Panc1 (cell line): ENCODE data around the gene TMEM45A. TPM values are rescaled to one million over a fixed set of nuclear protein-coding genes. Genes with fewer than 3 reads are reported as not detected.

ENCODE experiments used
- ATAC-seq: fragments of 200-7000 bp; cut with Tn5 transposase; 2 replicates; pipeline ENCODE4 v1.9.1; 2020; ENCODE audit warnings: mild to moderate bottlenecking, moderate library complexity
- BruUV-seq: library from RNA; stranded (reverse); fragments of 400-500 nt; replicated peaks from 2 replicates; lab custom pipeline; 2021; lab: Mats Ljungman, UMichigan
- CTCF ChIA-PET: fragments of 300-600 bp; sonication (Branson Sonifier 250); formaldehyde crosslinking; loops from one replicate; lab custom pipeline; 2022; ENCODE audit warnings: antibody characterized with exemption; lab: Charles Lee
- POLR2A ChIA-PET: fragments of 300-600 bp; sonication (Branson Sonifier 250); formaldehyde crosslinking; loops from one replicate; lab custom pipeline; 2022; ENCODE audit warnings: antibody characterized with exemption; lab: Charles Lee
- DNase-seq: peaks from one replicate; pipeline ENCODE4 v3.0.0-alpha.2; 2010; ENCODE audit warnings: low read depth, low spot score
- H3K27ac ChIP-seq: 2 replicates; pipeline ENCODE4 v1.5.1; 2011; ENCODE audit warnings: mild to moderate bottlenecking, low read length, inconsistent platforms
- H3K27me3 ChIP-seq: fragments of 200-500 bp; sonication (Bioruptor generic); 2 replicates; pipeline ENCODE4 v1.6.0; 2014; ENCODE audit warnings: low read length, inconsistent platforms; ENCODE audit not compliant: control insufficient read depth, insufficient read depth
- H3K36me3 ChIP-seq: fragments of 200-500 bp; sonication (Bioruptor generic); 2 replicates; pipeline ENCODE4 v1.5.1; 2014; ENCODE audit warnings: inconsistent platforms, mild to moderate bottlenecking, low read length, moderate library complexity; ENCODE audit not compliant: control insufficient read depth, insufficient read depth
- H3K4me1 ChIP-seq: 2 replicates; pipeline ENCODE4 v1.5.1; 2011; ENCODE audit warnings: inconsistent platforms, mild to moderate bottlenecking, low read length, moderate library complexity; ENCODE audit not compliant: control insufficient read depth, insufficient read depth
- H3K4me3 ChIP-seq, 2 experiments: 2 replicates each; pipeline ENCODE4 v1.5.1; 2011 to 2012; ENCODE audit warnings: low read depth in 2 of 2, low read length in 2 of 2, mild to moderate bottlenecking in 2 of 2, inconsistent platforms in 1 of 2, moderate library complexity in 1 of 2
- H3K9me3 ChIP-seq: fragments of 200-500 bp; sonication (Bioruptor generic); 2 replicates; pipeline ENCODE4 v1.5.1; 2014; ENCODE audit warnings: low read depth, mild to moderate bottlenecking, inconsistent platforms, low read length, moderate library complexity; ENCODE audit not compliant: control insufficient read depth, insufficient read depth
- CTCF ChIP-seq: fragments of 450-650 bp; IDR thresholded peaks from 2 replicates; pipeline ENCODE4 v1.5.1; 2017; ENCODE audit warnings: mild to moderate bottlenecking
- POLR2AphosphoS5 ChIP-seq: IDR thresholded peaks from 2 replicates; pipeline ENCODE4 v1.6.1; 2012; ENCODE audit warnings: mild to moderate bottlenecking, low read depth, low read length, moderate library complexity
- REST ChIP-seq, 2 experiments: IDR thresholded peaks; 2 replicates each; pipeline ENCODE4 v1.6.1; 2011 to 2012; ENCODE audit warnings: low read depth in 2 of 2, control low read depth in 1 of 2, low read length in 1 of 2, mild to moderate bottlenecking in 1 of 2, moderate library complexity in 1 of 2; ENCODE audit not compliant: insufficient read depth in 1 of 2
- SIN3A ChIP-seq: IDR thresholded peaks from 2 replicates; pipeline ENCODE4 v1.6.1; 2012; ENCODE audit warnings: low read depth, mild to moderate bottlenecking, low read length, moderate library complexity, borderline replicate concordance; ENCODE audit not compliant: insufficient read depth
- TCF7L2 ChIP-seq: IDR thresholded peaks from 2 replicates; pipeline ENCODE4 v1.6.1; 2011; ENCODE audit warnings: mild to moderate bottlenecking, low read depth, low read length, inconsistent platforms
- in situ Hi-C: cut with HindIII; loops from 2 replicates; pipeline ENCODE4 v1.10.0; 2016; ENCODE audit warnings: low sequenced_read_pairs, low pct_unique_long_range_greater_than_20kb
- intact Hi-C: fragments of 100-400 bp; cut with micrococcal nuclease; formaldehyde crosslinking; loops from one replicate; pipeline ENCODE4 v1.10.0; 2022; ENCODE audit not compliant: unreplicated experiment
- total RNA-seq: library from RNA; stranded (reverse); gene quantifications from one replicate; pipeline ENCODE4 v1.2.1, GENCODE V29; 2021; ENCODE audit not compliant: unreplicated experiment

TMEM45A gene
- total RNA-seq, 1 experiment from 2014 or later, result 8.6 TPM

GRCh38 chr3:100480081-100480480 lies 12.3 kb upstream of the TMEM45A start:
- ATAC-seq (peak; percentile 65; the same call in 1 of the 2 replicates), DNase-seq (no peak)
- TF ChIP-seq SIN3A, result no peak
- TF ChIP-seq CTCF, result no peak
- TF ChIP-seq REST (IDR thresholded peaks at IDR 0.05; ENCODE audit: insufficient read depth in 1 of 2, low read depth in 2 of 2, low read length in 1 of 2), result no peak
- TF ChIP-seq POLR2AphosphoS5, result no peak
- TF ChIP-seq TCF7L2, result no peak
- no TSS peak for BruUV-seq
- in situ Hi-C loops, result no loop called here
- Histone ChIP-seq H3K4me3 (no peak overlapping the region), H3K4me1 (no peaks in the 10 kb centered on the region), H3K36me3 (no peaks in the 10 kb centered on the region), H3K27me3 (peaks cover 11% of the 10 kb centered on the region), H3K9me3 (no peaks in the 10 kb centered on the region), H3K27ac (no peak overlapping the region)
- CTCF ChIA-PET, result no interaction called here
- POLR2A ChIA-PET, result no interaction called here
- intact Hi-C loops, result no loop called here

GRCh38 chr3:100482176-100482575 lies 10.2 kb upstream of the TMEM45A start:
- BruUV-seq, result no TSS peak

More at GRCh38 chr3:100482176-100482575, 10.2 kb upstream of the TMEM45A start:
- ChIA-PET POLR2A (no interaction called here), CTCF (no interaction called here)
- Histone ChIP-seq H3K9me3 (no peaks in the 10 kb centered on the region), H3K4me1 (no peaks in the 10 kb centered on the region), H3K27ac (no peak overlapping the region), H3K27me3 (peaks cover 11% of the 10 kb centered on the region), H3K36me3 (no peaks in the 10 kb centered on the region), H3K4me3 (no peak overlapping the region)
- TF ChIP-seq REST (IDR thresholded peaks at IDR 0.05; ENCODE audit: insufficient read depth in 1 of 2, low read depth in 2 of 2, low read length in 1 of 2), result no peak
- no peak for TF ChIP-seq SIN3A
- no peak for TF ChIP-seq TCF7L2
- TF ChIP-seq POLR2AphosphoS5, result no peak
- TF ChIP-seq CTCF, result no peak
- intact Hi-C loops, result no loop called here
- no peak for ATAC-seq
- in situ Hi-C loops, result no loop called here
- no peak for DNase-seq
